Skeletal muscle satellite cell (primary cell): ENCODE data around the gene MGLL.
A peak's percentile ranks its signal among the peaks of the same experiment; 100 is the strongest.

ENCODE experiments used
- H3K27me3 ChIP-seq: 2 replicates; pipeline ENCODE4 v1.7.0; 2013; ENCODE audit warnings: low read length; ENCODE audit not compliant: control insufficient read depth, insufficient read depth
- H3K36me3 ChIP-seq: 2 replicates; pipeline ENCODE4 v1.7.0; 2013; ENCODE audit warnings: mild to moderate bottlenecking, control low read depth, low read length; ENCODE audit not compliant: insufficient read depth
- H3K4me1 ChIP-seq: 2 replicates; pipeline ENCODE4 v1.7.0; 2013; ENCODE audit warnings: low read length; ENCODE audit not compliant: control insufficient read depth, insufficient read depth
- H3K4me2 ChIP-seq: 2 replicates; pipeline ENCODE4 v1.7.0; 2013; ENCODE audit warnings: mild to moderate bottlenecking, low read length
- H3K4me3 ChIP-seq: 2 replicates; pipeline ENCODE4 v1.7.0; 2013; ENCODE audit warnings: low read length
- H3K9ac ChIP-seq: 2 replicates; pipeline ENCODE4 v1.7.0; 2013; ENCODE audit warnings: mild to moderate bottlenecking, low read depth, low read length, moderate library complexity
- H3K9me3 ChIP-seq: replicated peaks from 2 replicates; pipeline ENCODE4 v1.7.0; 2013; ENCODE audit warnings: mild to moderate bottlenecking, control low read depth, low read length

The MGLL gene

GRCh38 chr3:127808197-127808596 lies 14.1 kb downstream of the MGLL start:
- Histone ChIP-seq H3K9me3 (no peaks in the 10 kb centered on the region), H3K36me3 (peaks cover 54% of the 10 kb centered on the region), H3K27me3 (no peaks in the 10 kb centered on the region), H3K9ac (no peak overlapping the region), H3K4me3 (no peak overlapping the region), H3K4me2 (no peak overlapping the region), H3K4me1 (peaks cover 11% of the 10 kb centered on the region)

GRCh38 chr3:127805026-127805753 lies 17.1 kb downstream of the MGLL start:
- H3K4me3 ChIP-seq, result no peak overlapping the region
- peaks cover 34% of the 10 kb centered on the region for H3K36me3 ChIP-seq
- H3K27me3 ChIP-seq, result no peaks in the 10 kb centered on the region
- no peak overlapping the region for H3K9ac ChIP-seq
- H3K4me2 ChIP-seq, result no peak overlapping the region
- no peaks in the 10 kb centered on the region for H3K9me3 ChIP-seq
- H3K4me1 ChIP-seq, result peaks cover 31% of the 10 kb centered on the region

- no peak overlapping the region for H3K4me3 ChIP-seq
- H3K36me3 ChIP-seq, result peaks cover 23% of the 10 kb centered on the region
- no peaks in the 10 kb centered on the region for H3K27me3 ChIP-seq
- no peak overlapping the region for H3K4me2 ChIP-seq
- peak overlapping the region; percentile 11 for H3K9ac ChIP-seq
- peaks cover 41% of the 10 kb centered on the region for H3K4me1 ChIP-seq
- H3K9me3 ChIP-seq, result no peaks in the 10 kb centered on the region
Observed at GRCh38 chr3:127804141-127804540, 18.2 kb downstream of the MGLL start.

GRCh38 chr3:127803619-127804018 lies 18.7 kb downstream of the MGLL start:
- Histone ChIP-seq H3K4me1 (peaks cover 46% of the 10 kb centered on the region), H3K36me3 (peaks cover 20% of the 10 kb centered on the region), H3K4me2 (peak overlapping the region; percentile 6), H3K9me3 (no peaks in the 10 kb centered on the region), H3K4me3 (no peak overlapping the region), H3K27me3 (no peaks in the 10 kb centered on the region), H3K9ac (peak overlapping the region; percentile 52)

GRCh38 chr3:127802606-127803005 lies 19.7 kb downstream of the MGLL start:
- Histone ChIP-seq H3K36me3 (peaks cover 16% of the 10 kb centered on the region), H3K4me1 (peaks cover 48% of the 10 kb centered on the region), H3K27me3 (no peaks in the 10 kb centered on the region), H3K9ac (no peak overlapping the region), H3K9me3 (no peaks in the 10 kb centered on the region), H3K4me2 (no peak overlapping the region), H3K4me3 (no peak overlapping the region)

- Histone ChIP-seq H3K36me3 (peaks cover 16% of the 10 kb centered on the region), H3K4me3 (no peak overlapping the region), H3K9ac (no peak overlapping the region), H3K27me3 (no peaks in the 10 kb centered on the region), H3K9me3 (no peaks in the 10 kb centered on the region), H3K4me2 (no peak overlapping the region), H3K4me1 (peaks cover 48% of the 10 kb centered on the region)
Observed at GRCh38 chr3:127801731-127802313, 20.5 kb downstream of the MGLL start.

- Histone ChIP-seq H3K4me1 (peaks cover 48% of the 10 kb centered on the region), H3K9ac (peak overlapping the region; percentile 53), H3K4me2 (peak overlapping the region; percentile 36), H3K36me3 (peaks cover 20% of the 10 kb centered on the region), H3K9me3 (no peaks in the 10 kb centered on the region), H3K4me3 (peak overlapping the region; percentile 9), H3K27me3 (no peaks in the 10 kb centered on the region)
Observed at GRCh38 chr3:127800508-127800907, 21.8 kb downstream of the MGLL start.

- Histone ChIP-seq H3K9ac (peak overlapping the region; percentile 53), H3K4me3 (peak overlapping the region; percentile 9), H3K4me1 (peaks cover 48% of the 10 kb centered on the region), H3K36me3 (peaks cover 21% of the 10 kb centered on the region), H3K4me2 (peak overlapping the region; percentile 36), H3K9me3 (no peaks in the 10 kb centered on the region), H3K27me3 (no peaks in the 10 kb centered on the region)
Observed at GRCh38 chr3:127799476-127800222, 22.7 kb downstream of the MGLL start.

- Histone ChIP-seq H3K4me2 (peak overlapping the region; percentile 36), H3K27me3 (no peaks in the 10 kb centered on the region), H3K4me1 (peaks cover 42% of the 10 kb centered on the region), H3K9ac (peak overlapping the region; percentile 27), H3K9me3 (no peaks in the 10 kb centered on the region), H3K36me3 (peaks cover 20% of the 10 kb centered on the region), H3K4me3 (no peak overlapping the region)
Observed at GRCh38 chr3:127798716-127799115, 23.6 kb downstream of the MGLL start.

GRCh38 chr3:127796831-127797150 lies 25.5 kb downstream of the MGLL start:
- H3K27me3 ChIP-seq, result no peaks in the 10 kb centered on the region
- H3K36me3 ChIP-seq, result peaks cover 17% of the 10 kb centered on the region
- H3K9me3 ChIP-seq, result no peaks in the 10 kb centered on the region
- H3K4me2 ChIP-seq, result no peak overlapping the region
- H3K4me1 ChIP-seq, result peaks cover 41% of the 10 kb centered on the region
- no peak overlapping the region for H3K9ac ChIP-seq
- no peak overlapping the region for H3K4me3 ChIP-seq

GRCh38 chr3:127796045-127796830 lies 26.1 kb downstream of the MGLL start:
- Histone ChIP-seq H3K4me3 (no peak overlapping the region), H3K27me3 (no peaks in the 10 kb centered on the region), H3K9ac (no peak overlapping the region), H3K4me2 (no peak overlapping the region), H3K36me3 (peaks cover 17% of the 10 kb centered on the region), H3K9me3 (no peaks in the 10 kb centered on the region), H3K4me1 (peaks cover 47% of the 10 kb centered on the region)
